ENCODE data around the gene CD302. TPM values are rescaled to one million over a fixed set of nuclear protein-coding genes. Genes with fewer than 3 reads are reported as not detected.

The CD302 gene
- total RNA-seq, 2 experiments from 2014 or later = 0.43 to 0.74 TPM

DNA sequence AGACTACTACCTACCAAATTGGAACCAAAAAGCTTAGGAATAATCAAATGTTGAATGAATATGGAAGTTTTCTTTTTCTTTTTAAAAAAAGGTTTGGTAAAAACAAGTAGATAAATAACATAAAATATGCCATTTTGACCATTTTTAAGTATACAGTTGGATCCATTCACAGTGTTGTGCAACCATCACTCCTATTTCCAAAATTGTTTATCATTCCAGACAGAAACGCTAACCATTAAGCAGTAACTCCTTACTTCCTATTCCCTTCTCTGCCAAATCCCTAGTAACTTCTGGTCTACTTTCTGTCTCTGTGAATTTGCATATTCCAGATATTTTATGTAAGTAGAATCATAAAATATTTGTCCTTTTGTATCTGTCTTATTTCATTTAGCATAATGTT is 39.8 kb downstream of the CD302 start:
- TF ChIP-seq CTCF (IDR thresholded peaks at IDR 0.05) = no peak
- POLR2A ChIA-PET = interaction anchor here (0.6 to 1.0 kb wide), 2 partner anchors 11 to 255 kb away, joined by 3 read pairs; no protein-coding TSS in a partner anchor
- Mint-ChIP-seq H3K9me3 (no peaks in the 10 kb centered on the region), H3K27ac (peak overlapping the region; percentile 2), H3K27me3 (no peaks in the 10 kb centered on the region), H3K36me3 (ENCODE audit: low read depth) (peaks cover 27% of the 10 kb centered on the region), H3K4me1 (ENCODE audit: low read depth) (peaks cover 4% of the 10 kb centered on the region), H3K4me3 (no peak overlapping the region)
- ATAC-seq = no peak
- intact Hi-C loops (cut with micrococcal nuclease) = no loop called here
- DNase-seq = no peak
- CTCF ChIA-PET = no interaction called here

DNA sequence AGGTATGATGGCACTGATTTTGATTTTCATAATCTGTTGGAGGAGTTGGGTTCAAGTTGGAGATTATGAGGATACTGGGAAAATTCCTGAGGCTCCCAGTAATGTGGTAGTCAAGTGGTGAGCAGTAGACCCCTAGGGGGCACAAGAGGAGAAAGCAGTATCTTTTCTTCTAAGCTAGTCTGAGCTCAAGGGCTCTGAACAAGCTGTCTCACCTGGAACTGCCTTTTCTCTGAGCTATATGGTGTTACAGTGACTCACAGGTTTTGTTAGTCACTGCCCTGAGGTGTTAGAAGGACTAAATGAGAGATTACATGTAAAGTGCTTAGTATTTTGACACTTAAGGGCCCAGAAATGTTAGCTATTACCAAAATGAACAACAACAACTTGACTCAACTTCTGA is 42.2 kb downstream of the CD302 start:
- DNase-seq (peak; percentile 31), ATAC-seq (peak; percentile 98)
- peak; percentile 37 for TF ChIP-seq CTCF (IDR thresholded peaks at IDR 0.05)
- ChIA-PET CTCF (interaction anchor here (0.7 to 1.0 kb wide), 11 partner anchors 9 to 267 kb away, joined by 3 to 7 read pairs (median 3); no protein-coding TSS in a partner anchor), POLR2A (no interaction called here)
- Mint-ChIP-seq H3K27ac (no peak overlapping the region), H3K4me1 (ENCODE audit: low read depth) (peaks cover 12% of the 10 kb centered on the region), H3K36me3 (ENCODE audit: low read depth) (peaks cover 39% of the 10 kb centered on the region), H3K4me3 (no peak overlapping the region), H3K9me3 (no peaks in the 10 kb centered on the region), H3K27me3 (no peaks in the 10 kb centered on the region)
- intact Hi-C loops (cut with micrococcal nuclease) = no loop called here

- no peak for TF ChIP-seq CTCF (IDR thresholded peaks at IDR 0.05)
- Mint-ChIP-seq H3K36me3 (ENCODE audit: low read depth) (peaks cover 33% of the 10 kb centered on the region), H3K27me3 (no peaks in the 10 kb centered on the region), H3K4me3 (no peak overlapping the region), H3K27ac (no peak overlapping the region), H3K4me1 (ENCODE audit: low read depth) (peaks cover 12% of the 10 kb centered on the region), H3K9me3 (no peaks in the 10 kb centered on the region)
- ATAC-seq (no peak), DNase-seq (no peak)
- ChIA-PET POLR2A (no interaction called here), CTCF (no interaction called here)
- intact Hi-C loops (cut with micrococcal nuclease) = no loop called here
Measured at GRCh38 chr2:159755014-159755413, 43.0 kb downstream of the CD302 start.

DNA sequence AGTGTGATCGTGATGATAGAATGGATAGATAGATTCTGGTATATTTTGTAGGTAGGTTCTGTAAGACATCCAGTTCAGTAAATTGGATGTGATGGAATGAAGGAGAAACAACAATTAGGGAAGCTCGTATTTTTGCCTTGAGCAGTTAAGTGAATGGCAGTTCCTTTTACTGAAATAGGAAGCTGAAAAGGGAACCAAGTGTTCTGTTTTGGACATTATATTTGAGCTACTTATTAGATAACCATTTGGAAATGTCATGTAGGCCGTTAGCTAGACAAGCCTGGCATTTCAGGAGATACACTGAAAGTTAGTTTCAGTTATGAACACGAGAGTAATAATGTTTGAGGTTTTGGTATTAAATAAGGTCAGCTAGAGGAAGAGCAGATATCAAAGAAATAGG is 44.2 kb downstream of the CD302 start:
- H3K9me3 Mint-ChIP-seq = no peaks in the 10 kb centered on the region
- intact Hi-C loops (cut with micrococcal nuclease) = no loop called here
- ChIA-PET CTCF (interaction anchor here (1.0 kb wide), 1 partner anchor 214 kb away, joined by 3 read pairs; no protein-coding TSS in a partner anchor), POLR2A (no interaction called here)
- H3K27me3 Mint-ChIP-seq = no peaks in the 10 kb centered on the region
- peaks cover 31% of the 10 kb centered on the region for H3K36me3 Mint-ChIP-seq (ENCODE audit: low read depth)
- no peak for TF ChIP-seq CTCF (IDR thresholded peaks at IDR 0.05)
- H3K27ac Mint-ChIP-seq = no peak overlapping the region
- ATAC-seq (no peak), DNase-seq (no peak)
- H3K4me1 Mint-ChIP-seq (ENCODE audit: low read depth) = peaks cover 12% of the 10 kb centered on the region
- no peak overlapping the region for H3K4me3 Mint-ChIP-seq

DNA sequence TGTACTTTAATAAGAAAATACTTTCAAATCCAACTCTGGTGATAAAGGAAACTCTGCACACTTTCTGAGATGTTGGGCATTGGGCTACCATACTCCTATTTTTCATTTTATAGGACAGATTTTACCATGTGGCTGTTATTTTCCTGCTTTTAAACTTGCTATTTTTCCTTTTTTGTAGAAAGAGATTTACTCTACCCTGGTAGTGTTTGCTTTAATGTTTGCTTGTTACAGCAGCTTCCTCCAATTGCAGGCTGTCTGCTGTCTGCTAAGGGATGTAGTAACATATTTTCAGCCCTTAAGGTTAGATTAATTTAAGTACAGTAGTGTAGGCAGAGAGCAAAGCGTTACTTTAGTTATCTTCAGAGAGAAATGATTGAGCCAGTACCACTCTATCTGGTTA is 47.1 kb downstream of the CD302 start:
- TF ChIP-seq CTCF (IDR thresholded peaks at IDR 0.05) = no peak
- no peak overlapping the region for H3K4me3 Mint-ChIP-seq
- peaks cover 21% of the 10 kb centered on the region for H3K4me1 Mint-ChIP-seq (ENCODE audit: low read depth)
- intact Hi-C loops (cut with micrococcal nuclease) = no loop called here
- no peak for ATAC-seq
- POLR2A ChIA-PET = interaction anchor here (0.9 kb wide), 1 partner anchor 30 kb away, joined by 4 read pairs; no protein-coding TSS in a partner anchor
- CTCF ChIA-PET = no interaction called here
- H3K9me3 Mint-ChIP-seq = no peaks in the 10 kb centered on the region
- H3K27ac Mint-ChIP-seq = no peak overlapping the region
- peaks cover 45% of the 10 kb centered on the region for H3K36me3 Mint-ChIP-seq (ENCODE audit: low read depth)
- DNase-seq = no peak
- no peaks in the 10 kb centered on the region for H3K27me3 Mint-ChIP-seq
